Measurements from ENCODE around the gene IFT43. TPM values are rescaled to one million over a fixed set of nuclear protein-coding genes. Genes with fewer than 3 reads are reported as not detected.
A peak's percentile ranks its signal among the peaks of the same experiment; 100 is the strongest.

The IFT43 gene
- total RNA-seq, 1 experiment from 2014 or later = 18.6 TPM

DNA sequence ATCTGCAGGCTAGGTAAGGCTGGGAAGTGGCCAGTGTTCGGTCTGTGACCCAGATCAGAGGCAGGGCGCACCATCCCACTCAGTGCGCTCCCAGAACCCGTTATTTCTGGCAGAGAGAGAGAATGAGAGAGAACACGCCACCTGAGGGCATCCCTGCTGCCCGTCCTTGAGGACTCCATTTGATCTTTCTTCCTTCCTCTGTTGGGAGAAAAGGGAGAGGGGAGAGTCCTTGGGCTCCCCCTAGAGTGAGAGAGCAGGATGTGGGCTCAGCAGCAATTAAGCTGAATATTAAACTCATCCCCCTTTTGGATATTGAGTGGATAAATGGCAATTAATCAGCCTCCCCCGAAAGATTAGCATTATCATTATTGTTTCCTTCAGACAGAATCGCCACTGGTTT, 70.6 kb downstream of the IFT43 start:
- no peaks in the 10 kb centered on the region for H3K27me3 Mint-ChIP-seq (ENCODE audit: low read depth)
- H3K9me3 Mint-ChIP-seq = peaks cover 0 to 2% of the 10 kb centered on the region in 2 experiments; a peak in 1 of 5 replicates
- Histone ChIP-seq H3K4ac (ENCODE audit: low read depth, low read length) (no peak overlapping the region), H3T11ph (ENCODE audit: low read length) (no peak overlapping the region), H3K27me3 (ENCODE audit: insufficient read depth, low read length) (no peaks in the 10 kb centered on the region), H3K79me1 (ENCODE audit: insufficient read depth, low read depth, low read length, poor library complexity, severe bottlenecking) (no peaks in the 10 kb centered on the region), H3K23ac (ENCODE audit: insufficient read length, low read depth, low read length) (no peak overlapping the region), H3K23me2 (ENCODE audit: insufficient read length, low read depth, low read length, poor library complexity, severe bottlenecking) (no peaks in the 10 kb centered on the region), H3K18ac (ENCODE audit: insufficient read length, low read depth, low read length) (no peak overlapping the region), H4K5ac (ENCODE audit: insufficient read length, low read depth, low read length) (no peak overlapping the region), H2BK15ac (ENCODE audit: low read depth, low read length) (no peak overlapping the region), H4K8ac (replicated peaks; ENCODE audit: insufficient read length, low read depth, low read length) (no peak overlapping the region), H3K9ac (ENCODE audit: extremely low read depth, insufficient read length, low read length) (no peak overlapping the region), H2BK120ac (ENCODE audit: low read depth, low read length, poor library complexity, severe bottlenecking) (no peak overlapping the region), H3K27ac (ENCODE audit: insufficient read length, low read depth, low read length) (no peak overlapping the region), H2BK20ac (ENCODE audit: low read depth, low read length, poor library complexity, severe bottlenecking) (no peak overlapping the region), H3K4me1 (ENCODE audit: insufficient read depth, low read length) (peaks cover 3% of the 10 kb centered on the region; the same call in 1 of the 2 replicates), H3K56ac (ENCODE audit: insufficient read length, low read depth, low read length) (no peak overlapping the region), H3K79me2 (ENCODE audit: insufficient read depth, low read length) (no peaks in the 10 kb centered on the region), H4K91ac (ENCODE audit: insufficient read length, low read depth, low read length) (no peak overlapping the region), H2AK5ac (ENCODE audit: insufficient read length, low read length) (no peak overlapping the region), H3K14ac (ENCODE audit: insufficient read depth, low read length) (no peak overlapping the region), H3K4me2 (ENCODE audit: insufficient read depth, insufficient read length, low read length) (no peak overlapping the region), H2AFZ (ENCODE audit: low read length) (no peak overlapping the region), H2BK12ac (ENCODE audit: insufficient read length, low read depth, low read length) (no peak overlapping the region), H2BK5ac (ENCODE audit: insufficient read length, low read length) (no peak overlapping the region), H3K9me3 (ENCODE audit: control insufficient read depth, low read depth, low read length) (no peaks in the 10 kb centered on the region), H4K20me1 (ENCODE audit: control insufficient read depth, insufficient read depth, insufficient read length) (no peaks in the 10 kb centered on the region)
- H3K36me3 Mint-ChIP-seq (ENCODE audit: insufficient read depth in 1 of 3, low read depth in 3 of 3) = peaks cover 4 to 13% (median 5%) of the 10 kb centered on the region in 3 experiments; a peak in 5 of 7 replicates
- H3K4me1 Mint-ChIP-seq = peaks cover 2 to 3% of the 10 kb centered on the region in 2 experiments; a peak in 2 of 4 replicates
- TF ChIP-seq, protein P1, sequence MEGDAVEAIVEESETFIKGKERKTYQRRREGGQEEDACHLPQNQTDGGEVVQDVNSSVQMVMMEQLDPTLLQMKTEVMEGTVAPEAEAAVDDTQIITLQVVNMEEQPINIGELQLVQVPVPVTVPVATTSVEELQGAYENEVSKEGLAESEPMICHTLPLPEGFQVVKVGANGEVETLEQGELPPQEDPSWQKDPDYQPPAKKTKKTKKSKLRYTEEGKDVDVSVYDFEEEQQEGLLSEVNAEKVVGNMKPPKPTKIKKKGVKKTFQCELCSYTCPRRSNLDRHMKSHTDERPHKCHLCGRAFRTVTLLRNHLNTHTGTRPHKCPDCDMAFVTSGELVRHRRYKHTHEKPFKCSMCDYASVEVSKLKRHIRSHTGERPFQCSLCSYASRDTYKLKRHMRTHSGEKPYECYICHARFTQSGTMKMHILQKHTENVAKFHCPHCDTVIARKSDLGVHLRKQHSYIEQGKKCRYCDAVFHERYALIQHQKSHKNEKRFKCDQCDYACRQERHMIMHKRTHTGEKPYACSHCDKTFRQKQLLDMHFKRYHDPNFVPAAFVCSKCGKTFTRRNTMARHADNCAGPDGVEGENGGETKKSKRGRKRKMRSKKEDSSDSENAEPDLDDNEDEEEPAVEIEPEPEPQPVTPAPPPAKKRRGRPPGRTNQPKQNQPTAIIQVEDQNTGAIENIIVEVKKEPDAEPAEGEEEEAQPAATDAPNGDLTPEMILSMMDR (conservative IDR thresholded peaks at IDR 0.05) = peak; percentile 70
- WGBS (ENCODE audit: extremely low coverage, insufficient read length, low lambda C conversion rate) = no CpG with 5 or more reads among the region's 8 CpGs
- no peak overlapping the region for H3K27ac Mint-ChIP-seq
- no peak overlapping the region for H3K4me3 Mint-ChIP-seq
- peak; percentile 34 for DNase-seq
